GM12874 (cell line): ENCODE results near the gene SPR.
A peak's percentile ranks its signal among the peaks of the same experiment; 100 is the strongest.

Experiments used
- CTCF ChIP-seq: IDR thresholded peaks from 2 replicates; pipeline ENCODE4 v1.5.1; 2011; ENCODE audit warnings: low read depth, mild to moderate bottlenecking, control low read depth, low read length, moderate library complexity; ENCODE audit not compliant: insufficient read depth

The SPR gene

DNA sequence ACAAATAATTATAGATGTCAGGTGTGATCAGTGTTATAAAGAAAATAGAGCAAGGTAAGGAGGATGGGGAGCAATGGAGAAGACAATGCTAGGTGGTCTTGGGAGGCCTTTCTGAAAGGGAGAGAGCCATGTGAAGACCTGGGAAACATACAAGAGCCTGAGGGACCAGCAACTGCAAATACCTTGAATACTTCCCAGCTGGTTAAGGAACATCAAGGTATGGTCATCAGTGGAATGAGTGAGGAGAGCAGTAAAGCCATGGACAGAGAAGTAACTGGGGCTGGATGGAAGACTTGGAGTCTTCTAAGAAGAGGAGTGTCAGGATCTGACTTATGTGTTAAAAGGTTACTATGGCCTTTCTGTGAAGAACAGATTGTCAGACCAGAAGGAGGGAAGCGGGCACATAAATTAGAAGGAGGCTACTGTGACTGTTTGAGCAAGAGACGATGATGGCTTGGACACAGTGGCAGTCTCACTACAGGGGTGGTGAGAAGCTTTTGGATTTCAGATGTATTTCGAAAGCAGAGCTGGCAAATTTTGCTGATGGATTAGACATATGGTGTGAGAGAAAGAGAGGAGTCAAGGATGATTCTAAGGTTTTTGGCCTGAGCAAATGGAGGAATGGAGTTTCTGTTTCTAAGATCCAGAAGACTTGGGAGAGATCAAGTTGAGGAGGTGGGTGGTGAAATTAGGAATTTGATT, 38.6 kb upstream of the SPR start:
- TF ChIP-seq CTCF = no peak

DNA sequence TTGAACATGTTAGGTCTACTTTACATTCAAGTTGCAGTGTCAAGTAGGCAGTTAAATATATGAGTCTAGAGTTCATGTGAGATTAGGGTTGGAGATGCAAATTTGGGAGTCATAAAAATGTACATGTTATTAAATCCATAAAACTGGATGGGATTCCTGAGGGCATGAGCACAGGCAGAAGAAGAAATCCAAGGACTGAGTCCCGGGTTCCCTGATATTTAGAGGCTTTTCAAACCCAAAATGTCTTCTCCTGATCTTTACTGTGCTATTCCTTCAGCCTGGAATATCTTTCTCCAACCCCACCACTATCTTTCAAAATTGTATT, 38.1 kb upstream of the SPR start:
- TF ChIP-seq CTCF = no peak

DNA sequence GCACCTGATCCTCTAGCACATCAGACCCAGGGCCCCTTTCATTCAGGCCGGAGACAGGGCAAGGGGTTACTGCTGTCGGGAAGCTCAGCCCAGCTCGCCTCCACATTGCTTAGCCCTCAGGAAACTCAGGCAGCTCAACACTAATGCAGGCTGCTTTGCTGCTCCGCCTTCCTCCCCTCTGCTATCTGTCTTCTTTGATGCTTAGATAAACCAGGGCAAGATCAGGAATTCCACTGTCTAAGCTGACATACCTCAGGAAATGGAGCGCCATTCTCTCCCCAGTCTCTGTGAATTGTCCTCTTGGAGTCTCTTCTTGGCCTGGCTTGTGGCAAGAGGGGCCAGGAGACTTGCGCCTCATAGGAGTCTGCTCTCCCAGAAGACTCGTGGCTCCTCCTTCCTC, 35.9 kb upstream of the SPR start:
- no peak for TF ChIP-seq CTCF

- TF ChIP-seq CTCF = peak; percentile 61
Observed at GRCh38 chr2:72859831-72860262, 27.4 kb upstream of the SPR start.

DNA sequence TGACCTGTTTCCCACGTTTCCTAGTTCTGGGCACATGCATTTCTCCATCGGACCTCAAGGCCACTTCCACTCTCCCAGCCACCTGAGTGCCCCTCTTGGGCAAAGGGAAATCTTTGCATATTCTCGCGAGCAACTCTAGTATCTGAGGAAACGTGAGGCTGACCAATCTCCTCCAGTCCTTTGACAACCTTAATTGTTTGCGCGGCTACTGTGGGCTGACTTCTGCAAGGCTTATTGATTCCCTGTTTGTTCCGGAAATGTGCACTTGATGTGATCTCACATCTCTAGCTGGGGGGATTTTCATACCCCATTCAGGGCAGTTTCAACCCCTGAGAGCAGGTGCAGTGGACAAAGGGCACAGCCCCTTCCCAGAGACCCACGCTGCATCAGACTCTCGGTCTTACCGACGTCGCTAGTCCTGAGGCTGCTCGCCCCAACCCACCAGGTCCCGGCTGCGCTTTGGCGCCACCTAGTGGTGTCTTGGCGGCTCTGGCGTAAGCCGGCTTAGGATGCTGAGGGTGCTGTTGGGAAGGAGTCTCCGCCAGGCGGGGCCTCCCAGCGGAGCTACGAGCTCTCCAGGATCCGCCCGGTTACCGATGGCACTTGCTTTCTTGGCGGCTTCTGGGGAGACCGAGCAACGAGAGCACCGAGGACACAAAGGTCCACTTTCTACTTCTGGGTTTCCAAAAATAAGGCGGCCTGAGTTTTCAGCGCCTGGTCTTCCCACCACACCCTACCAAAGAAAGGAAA, 24.8 kb upstream of the SPR start:
- peak; percentile 99 for TF ChIP-seq CTCF

DNA sequence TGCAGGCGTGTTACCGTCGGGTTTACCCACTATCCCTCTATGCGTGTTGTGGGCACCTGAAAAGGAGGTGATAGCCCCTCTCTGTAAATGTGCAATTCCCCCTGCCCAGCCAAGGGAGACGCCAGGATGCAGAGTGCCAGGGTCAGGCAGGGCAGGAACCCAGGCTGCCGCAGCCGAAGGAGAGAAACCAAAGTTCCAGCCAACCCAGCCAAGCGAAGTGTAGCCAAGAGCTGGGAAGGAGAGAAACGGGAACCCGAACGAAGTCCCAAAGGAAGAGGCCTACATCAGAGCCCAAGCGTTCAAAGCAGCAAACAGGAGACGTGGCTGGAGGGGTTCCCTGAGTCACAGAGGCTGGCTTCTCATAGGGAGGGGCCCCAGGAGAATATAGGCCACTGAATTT, 24.2 kb upstream of the SPR start:
- TF ChIP-seq CTCF = no peak

- TF ChIP-seq CTCF = no peak
Observed at GRCh38 chr2:72864500-72864899, 22.7 kb upstream of the SPR start.
